Measurements from ENCODE around the gene FNDC3A.

- TF ChIP-seq FOXJ3 (CRISPR knock-in tag; IDR thresholded peaks at IDR 0.05) (no peak), GATA2 (CRISPR knock-in tag; IDR thresholded peaks at IDR 0.05) (no peak), CTCF (IDR thresholded peaks at IDR 0.05) (peak; percentile 31), POLR2AphosphoS5 (IDR thresholded peaks at IDR 0.05; ENCODE audit: low read depth, low read length) (no peak), EZH2phosphoT487 (IDR thresholded peaks at IDR 0.05; ENCODE audit: borderline replicate concordance, low read depth) (peak; percentile 79; the same call in 1 of the 2 replicates), EP300 (IDR thresholded peaks at IDR 0.05; ENCODE audit: borderline replicate concordance in 1 of 2, low read depth in 1 of 2, low read length in 1 of 2) (no peak), TAF1 (IDR thresholded peaks at IDR 0.05; ENCODE audit: borderline replicate concordance, low read depth, low read length) (no peak), MAX (IDR thresholded peaks at IDR 0.05; ENCODE audit: low read depth) (no peak), USF1 (IDR thresholded peaks at IDR 0.05; ENCODE audit: borderline replicate concordance, low read depth) (no peak), FOSL2 (IDR thresholded peaks at IDR 0.05; ENCODE audit: borderline replicate concordance, low read depth) (no peak), SIN3A (IDR thresholded peaks at IDR 0.05; ENCODE audit: borderline replicate concordance, low read depth, low read length) (no peak)
Measured at GRCh38 chr13:49220036-49220855, 244.5 kb downstream of the FNDC3A start, which contains the start of gene MLNR.

All from SK-N-SH (cell line).